Erythroblast (primary cell): Measurements from ENCODE around the gene OLFM1.

Experiments
- GATA1 ChIP-seq: IDR thresholded peaks from 2 replicates; pipeline ENCODE4 v1.6.1; 2011; ENCODE audit warnings: low read depth, mild to moderate bottlenecking, control low read depth, low read length, moderate library complexity
- POLR2A ChIP-seq: IDR thresholded peaks from 2 replicates; pipeline ENCODE4 v1.6.1; 2011; ENCODE audit warnings: mild to moderate bottlenecking, low read length

- no peak for TF ChIP-seq GATA1
- TF ChIP-seq POLR2A = no peak
Observed at GRCh38 chr9:135048046-135048757, 39.3 kb upstream of the OLFM1 start.
